AG04450 (cell line): ENCODE results near the gene TMEM183A. TPM values are rescaled to one million over a fixed set of nuclear protein-coding genes. Genes with fewer than 3 reads are reported as not detected.

Experiments used
- CTCF ChIA-PET: fragments of 300-600, 350-600 bp; formaldehyde crosslinking; extraction: SDS; loops from one replicate; lab custom pipeline; 2022; ENCODE audit warnings: antibody characterized with exemption, inconsistent platforms; lab: Charles Lee
- POLR2A ChIA-PET: fragments of 350-600 bp; formaldehyde crosslinking; extraction: SDS; loops from one replicate; lab custom pipeline; 2021; ENCODE audit warnings: antibody characterized with exemption, inconsistent platforms; lab: Yijun Ruan, JAX
- DNase-seq: peaks from one replicate; pipeline ENCODE4 v3.0.0-alpha.2; 2011; ENCODE audit warnings: low read depth, low spot score
- H3K27ac ChIP-seq: one replicate; pipeline ENCODE4 v1.5.1; 2012; ENCODE audit warnings: low read depth, low read length, control low read depth
- H3K27me3 ChIP-seq: one replicate; pipeline ENCODE4 v1.6.0; 2012; ENCODE audit warnings: low read length; ENCODE audit not compliant: control insufficient read depth, insufficient read depth
- H3K4me3 ChIP-seq: 2 replicates; pipeline ENCODE4 v1.5.1; 2011; ENCODE audit warnings: mild to moderate bottlenecking, low read depth, low read length, control low read depth
- H3K9me3 ChIP-seq: 2 replicates; pipeline ENCODE4 v1.5.1; 2012; ENCODE audit warnings: low read length; ENCODE audit not compliant: control insufficient read depth, insufficient read depth
- CTCF ChIP-seq: IDR thresholded peaks from 2 replicates; pipeline ENCODE4 v1.5.1; 2011; ENCODE audit warnings: low read depth, low read length, control low read depth, inconsistent platforms
- polyA plus RNA-seq: library from polyadenylated mRNA; depleted of rRNA; stranded (reverse); fragments of >200 nt; gene quantifications from 2 replicates; pipeline ENCODE4 v1.2.3, GENCODE V29; 2011

The TMEM183A gene
- polyA plus RNA-seq, 1 experiment, result 93.4 TPM

GRCh38 chr1:203049077-203049476, 41.9 kb downstream of the TMEM183A start:
- ChIA-PET CTCF (interaction anchor here (7.0 to 19.9 kb wide), 2 partner anchors 9 to 221 kb away, joined by 39 to 340 read pairs; no protein-coding TSS in a partner anchor), POLR2A (no interaction called here)
- no peak overlapping the region for H3K27ac ChIP-seq

GRCh38 chr1:203049576-203050180, 42.5 kb downstream of the TMEM183A start:
- Histone ChIP-seq H3K9me3 (no peaks in the 10 kb centered on the region), H3K27ac (no peak overlapping the region), H3K4me3 (no peak overlapping the region), H3K27me3 (peaks cover 18% of the 10 kb centered on the region)
- POLR2A ChIA-PET, result no interaction called here
- no peak for TF ChIP-seq CTCF
- no peak for DNase-seq
- CTCF ChIA-PET, result interaction anchor here (7.0 to 19.9 kb wide), 2 partner anchors 10 to 220 kb away, joined by 39 to 340 read pairs; no protein-coding TSS in a partner anchor

More at GRCh38 chr1:203049077-203049476, 41.9 kb downstream of the TMEM183A start:
- Histone ChIP-seq H3K27me3 (peaks cover 18% of the 10 kb centered on the region), H3K9me3 (no peaks in the 10 kb centered on the region), H3K4me3 (no peak overlapping the region)
- no peak for TF ChIP-seq CTCF
- no peak for DNase-seq

GRCh38 chr1:203050826-203051225, 43.7 kb downstream of the TMEM183A start:
- Histone ChIP-seq H3K27me3 (peaks cover 18% of the 10 kb centered on the region), H3K4me3 (no peak overlapping the region), H3K9me3 (no peaks in the 10 kb centered on the region), H3K27ac (no peak overlapping the region)
- DNase-seq, result no peak
- CTCF ChIA-PET, result interaction anchor here (7.0 to 19.9 kb wide), 2 partner anchors 11 to 219 kb away, joined by 39 to 340 read pairs; no protein-coding TSS in a partner anchor
- TF ChIP-seq CTCF, result no peak
- POLR2A ChIA-PET, result no interaction called here

GRCh38 chr1:203051841-203052324, 44.7 kb downstream of the TMEM183A start:
- Histone ChIP-seq H3K27me3 (peaks cover 18% of the 10 kb centered on the region), H3K27ac (no peak overlapping the region), H3K4me3 (no peak overlapping the region), H3K9me3 (no peaks in the 10 kb centered on the region)
- POLR2A ChIA-PET, result no interaction called here
- CTCF ChIA-PET, result interaction anchor here (1.4 to 19.9 kb wide), 3 partner anchors 12 to 218 kb away, joined by 5 to 340 read pairs (median 39); no protein-coding TSS in a partner anchor
- DNase-seq, result no peak
- no peak for TF ChIP-seq CTCF

- no peak for TF ChIP-seq CTCF
- Histone ChIP-seq H3K4me3 (no peak overlapping the region), H3K9me3 (no peaks in the 10 kb centered on the region), H3K27me3 (peaks cover 21% of the 10 kb centered on the region), H3K27ac (no peak overlapping the region)
- DNase-seq, result no peak
- POLR2A ChIA-PET, result no interaction called here
- CTCF ChIA-PET, result interaction anchor here (1.4 to 7.0 kb wide), 2 partner anchors 13 to 215 kb away, joined by 5 to 39 read pairs; no protein-coding TSS in a partner anchor
These were observed 45.4 kb downstream of the TMEM183A start for GRCh38 chr1:203052601-203053000.
